Measurements from ENCODE around the gene TMEM235.

Gene TMEM235

GRCh38 chr17:78238823-78239488 lies 7.5 kb downstream of the TMEM235 start:
- Histone ChIP-seq H3K27me3 (ENCODE audit: control insufficient read depth in 2 of 2, insufficient read depth in 2 of 2, low read length in 2 of 2) (no peaks in the 10 kb centered on the region), H3K36me3 (ENCODE audit: control insufficient read depth in 2 of 2, insufficient read depth in 2 of 2, low read length in 2 of 2) (no peaks in the 10 kb centered on the region), H3K4me3 (ENCODE audit: low read length in 2 of 2) (no peak overlapping the region), H3K9me3 (ENCODE audit: control insufficient read depth in 2 of 2, low read length in 2 of 2) (no peaks in the 10 kb centered on the region), H3K9ac (ENCODE audit: low read depth in 1 of 2, low read length in 2 of 2) (no peak overlapping the region), H3K4me1 (ENCODE audit: control insufficient read depth in 2 of 2, insufficient read depth in 2 of 2, low read length in 2 of 2) (no peaks in the 10 kb centered on the region), H3K27ac (ENCODE audit: low read depth in 2 of 2, low read length in 2 of 2) (no peak overlapping the region)

- Histone ChIP-seq H3K36me3 (ENCODE audit: control insufficient read depth in 2 of 2, insufficient read depth in 2 of 2, low read length in 2 of 2) (no peaks in the 10 kb centered on the region), H3K4me3 (ENCODE audit: low read length in 2 of 2) (no peak overlapping the region), H3K4me1 (ENCODE audit: control insufficient read depth in 2 of 2, insufficient read depth in 2 of 2, low read length in 2 of 2) (no peaks in the 10 kb centered on the region), H3K27ac (ENCODE audit: low read depth in 2 of 2, low read length in 2 of 2) (no peak overlapping the region), H3K27me3 (ENCODE audit: control insufficient read depth in 2 of 2, insufficient read depth in 2 of 2, low read length in 2 of 2) (no peaks in the 10 kb centered on the region), H3K9me3 (ENCODE audit: control insufficient read depth in 2 of 2, low read length in 2 of 2) (no peaks in the 10 kb centered on the region), H3K9ac (ENCODE audit: low read depth in 1 of 2, low read length in 2 of 2) (no peak overlapping the region)
These were observed 8.1 kb downstream of the TMEM235 start for GRCh38 chr17:78239489-78239931.

GRCh38 chr17:78240012-78240655 lies 8.7 kb downstream of the TMEM235 start:
- Histone ChIP-seq H3K27me3 (ENCODE audit: control insufficient read depth in 2 of 2, insufficient read depth in 2 of 2, low read length in 2 of 2) (no peaks in the 10 kb centered on the region), H3K9me3 (ENCODE audit: control insufficient read depth in 2 of 2, low read length in 2 of 2) (no peaks in the 10 kb centered on the region), H3K9ac (ENCODE audit: low read depth in 1 of 2, low read length in 2 of 2) (no peak overlapping the region), H3K4me3 (ENCODE audit: low read length in 2 of 2) (no peak overlapping the region), H3K36me3 (ENCODE audit: control insufficient read depth in 2 of 2, insufficient read depth in 2 of 2, low read length in 2 of 2) (no peaks in the 10 kb centered on the region), H3K27ac (ENCODE audit: low read depth in 2 of 2, low read length in 2 of 2) (no peak overlapping the region), H3K4me1 (ENCODE audit: control insufficient read depth in 2 of 2, insufficient read depth in 2 of 2, low read length in 2 of 2) (no peaks in the 10 kb centered on the region)

GRCh38 chr17:78240839-78241238 lies 9.4 kb downstream of the TMEM235 start:
- Histone ChIP-seq H3K9me3 (ENCODE audit: control insufficient read depth in 2 of 2, low read length in 2 of 2) (no peaks in the 10 kb centered on the region), H3K36me3 (ENCODE audit: control insufficient read depth in 2 of 2, insufficient read depth in 2 of 2, low read length in 2 of 2) (no peaks in the 10 kb centered on the region), H3K27ac (ENCODE audit: low read depth in 2 of 2, low read length in 2 of 2) (no peak overlapping the region), H3K9ac (ENCODE audit: low read depth in 1 of 2, low read length in 2 of 2) (no peak overlapping the region), H3K27me3 (ENCODE audit: control insufficient read depth in 2 of 2, insufficient read depth in 2 of 2, low read length in 2 of 2) (no peaks in the 10 kb centered on the region), H3K4me3 (ENCODE audit: low read length in 2 of 2) (no peak overlapping the region), H3K4me1 (ENCODE audit: control insufficient read depth in 2 of 2, insufficient read depth in 2 of 2, low read length in 2 of 2) (no peaks in the 10 kb centered on the region)

GRCh38 chr17:78241277-78242023 lies 10.0 kb downstream of the TMEM235 start:
- Histone ChIP-seq H3K36me3 (ENCODE audit: control insufficient read depth in 2 of 2, insufficient read depth in 2 of 2, low read length in 2 of 2) (no peaks in the 10 kb centered on the region), H3K9ac (ENCODE audit: low read depth in 1 of 2, low read length in 2 of 2) (no peak overlapping the region), H3K4me1 (ENCODE audit: control insufficient read depth in 2 of 2, insufficient read depth in 2 of 2, low read length in 2 of 2) (no peaks in the 10 kb centered on the region), H3K9me3 (ENCODE audit: control insufficient read depth in 2 of 2, low read length in 2 of 2) (no peaks in the 10 kb centered on the region), H3K27me3 (ENCODE audit: control insufficient read depth in 2 of 2, insufficient read depth in 2 of 2, low read length in 2 of 2) (no peaks in the 10 kb centered on the region), H3K4me3 (ENCODE audit: low read length in 2 of 2) (no peak overlapping the region), H3K27ac (ENCODE audit: low read depth in 2 of 2, low read length in 2 of 2) (no peak overlapping the region)

- H3K27me3 ChIP-seq (ENCODE audit: control insufficient read depth in 2 of 2, insufficient read depth in 2 of 2, low read length in 2 of 2) = no peaks in the 10 kb centered on the region
- no peak overlapping the region for H3K27ac ChIP-seq (ENCODE audit: low read depth in 2 of 2, low read length in 2 of 2)
- H3K9me3 ChIP-seq (ENCODE audit: control insufficient read depth in 2 of 2, low read length in 2 of 2) = no peaks in the 10 kb centered on the region
- no peaks in the 10 kb centered on the region for H3K36me3 ChIP-seq (ENCODE audit: control insufficient read depth in 2 of 2, insufficient read depth in 2 of 2, low read length in 2 of 2)
- H3K9ac ChIP-seq (ENCODE audit: low read depth in 1 of 2, low read length in 2 of 2) = no peak overlapping the region
- H3K4me3 ChIP-seq (ENCODE audit: low read length in 2 of 2) = no peak overlapping the region
- no peaks in the 10 kb centered on the region for H3K4me1 ChIP-seq (ENCODE audit: control insufficient read depth in 2 of 2, insufficient read depth in 2 of 2, low read length in 2 of 2)
These were observed 10.8 kb downstream of the TMEM235 start for GRCh38 chr17:78242024-78242742.

GRCh38 chr17:78247304-78247703 lies 15.9 kb downstream of the TMEM235 start:
- no peak overlapping the region for H3K4me3 ChIP-seq (ENCODE audit: low read length in 2 of 2)
- H3K4me1 ChIP-seq (ENCODE audit: control insufficient read depth in 2 of 2, insufficient read depth in 2 of 2, low read length in 2 of 2) = peaks cover 13 to 17% of the 10 kb centered on the region in 2 donors
- H3K9me3 ChIP-seq (ENCODE audit: control insufficient read depth in 2 of 2, low read length in 2 of 2) = no peaks in the 10 kb centered on the region
- H3K27me3 ChIP-seq (ENCODE audit: control insufficient read depth in 2 of 2, insufficient read depth in 2 of 2, low read length in 2 of 2) = no peaks in the 10 kb centered on the region
- no peak overlapping the region for H3K27ac ChIP-seq (ENCODE audit: low read depth in 2 of 2, low read length in 2 of 2)
- no peak overlapping the region for H3K9ac ChIP-seq (ENCODE audit: low read depth in 1 of 2, low read length in 2 of 2)
- H3K36me3 ChIP-seq (ENCODE audit: control insufficient read depth in 2 of 2, insufficient read depth in 2 of 2, low read length in 2 of 2) = no peaks in the 10 kb centered on the region

GRCh38 chr17:78248051-78248914 lies 16.9 kb downstream of the TMEM235 start:
- H3K9me3 ChIP-seq (ENCODE audit: control insufficient read depth in 2 of 2, low read length in 2 of 2) = no peaks in the 10 kb centered on the region
- no peak overlapping the region for H3K4me3 ChIP-seq (ENCODE audit: low read length in 2 of 2)
- no peak overlapping the region for H3K9ac ChIP-seq (ENCODE audit: low read depth in 1 of 2, low read length in 2 of 2)
- no peak overlapping the region for H3K27ac ChIP-seq (ENCODE audit: low read depth in 2 of 2, low read length in 2 of 2)
- peaks cover 23 to 26% of the 10 kb centered on the region in 2 donors for H3K4me1 ChIP-seq (ENCODE audit: control insufficient read depth in 2 of 2, insufficient read depth in 2 of 2, low read length in 2 of 2)
- H3K27me3 ChIP-seq (ENCODE audit: control insufficient read depth in 2 of 2, insufficient read depth in 2 of 2, low read length in 2 of 2) = no peaks in the 10 kb centered on the region
- no peaks in the 10 kb centered on the region for H3K36me3 ChIP-seq (ENCODE audit: control insufficient read depth in 2 of 2, insufficient read depth in 2 of 2, low read length in 2 of 2)

- H3K27ac ChIP-seq (ENCODE audit: low read depth in 2 of 2, low read length in 2 of 2) = no peak overlapping the region
- H3K4me3 ChIP-seq (ENCODE audit: low read length in 2 of 2) = no peak overlapping the region
- H3K27me3 ChIP-seq (ENCODE audit: control insufficient read depth in 2 of 2, insufficient read depth in 2 of 2, low read length in 2 of 2) = no peaks in the 10 kb centered on the region
- H3K9me3 ChIP-seq (ENCODE audit: control insufficient read depth in 2 of 2, low read length in 2 of 2) = no peaks in the 10 kb centered on the region
- no peak overlapping the region for H3K9ac ChIP-seq (ENCODE audit: low read depth in 1 of 2, low read length in 2 of 2)
- H3K36me3 ChIP-seq (ENCODE audit: control insufficient read depth in 2 of 2, insufficient read depth in 2 of 2, low read length in 2 of 2) = no peaks in the 10 kb centered on the region
- H3K4me1 ChIP-seq (ENCODE audit: control insufficient read depth in 2 of 2, insufficient read depth in 2 of 2, low read length in 2 of 2) = peaks cover 28 to 32% of the 10 kb centered on the region in 2 donors
These were observed 17.8 kb downstream of the TMEM235 start for GRCh38 chr17:78249074-78249817.
